Fibroblast of villous mesenchyme (primary cell): ENCODE results near the gene CBARP. TPM values are rescaled to one million over a fixed set of nuclear protein-coding genes. Genes with fewer than 3 reads are reported as not detected.

Experiments used
- DNase-seq: peaks from one replicate; pipeline ENCODE4 v3.0.0-alpha.2; 2010; ENCODE audit warnings: low read depth
- H3K4me3 ChIP-seq: 2 replicates; pipeline ENCODE4 v1.5.1; 2011; ENCODE audit warnings: low read depth, mild to moderate bottlenecking, low read length
- CTCF ChIP-seq: IDR thresholded peaks from 2 replicates; pipeline ENCODE4 v1.5.1; 2012; ENCODE audit warnings: low read depth, mild to moderate bottlenecking, low read length; ENCODE audit not compliant: insufficient read depth
- total RNA-seq: library from RNA; depleted of rRNA; stranded (reverse); fragments of >200 nt; gene quantifications from 2 replicates; pipeline ENCODE4 v1.2.3, GENCODE V29; 2012

Gene CBARP
- total RNA-seq, 1 donor: 6.0 TPM

- no peak for DNase-seq
- H3K4me3 ChIP-seq: no peak overlapping the region
These were observed 21.0 kb upstream of the CBARP start for GRCh38 chr19:1258707-1259205.

GRCh38 chr19:1258163-1258492 is 20.3 kb upstream of the CBARP start:
- DNase-seq: no peak
- H3K4me3 ChIP-seq: no peak overlapping the region
- TF ChIP-seq CTCF: no peak

More at GRCh38 chr19:1258707-1259205, 21.0 kb upstream of the CBARP start:
- no peak for TF ChIP-seq CTCF

GRCh38 chr19:1257475-1258162 is 19.8 kb upstream of the CBARP start:
- no peak overlapping the region for H3K4me3 ChIP-seq
- TF ChIP-seq CTCF: no peak
- DNase-seq: no peak

- H3K4me3 ChIP-seq: no peak overlapping the region
- no peak for TF ChIP-seq CTCF
- no peak for DNase-seq
These were observed 19.1 kb upstream of the CBARP start for GRCh38 chr19:1256646-1257474.

GRCh38 chr19:1255186-1256161 is 17.7 kb upstream of the CBARP start:
- no peak overlapping the region for H3K4me3 ChIP-seq
- TF ChIP-seq CTCF: no peak

GRCh38 chr19:1254530-1255185 is 16.9 kb upstream of the CBARP start:
- DNase-seq: no peak
- TF ChIP-seq CTCF: no peak
- no peak overlapping the region for H3K4me3 ChIP-seq

More at GRCh38 chr19:1255186-1256161, 17.7 kb upstream of the CBARP start:
- DNase-seq: no peak
